Testis (tissue), 3 donors: ENCODE results near the gene IGHMBP2. TPM values are rescaled to one million over a fixed set of nuclear protein-coding genes. Genes with fewer than 3 reads are reported as not detected.
"Not testable (repeated sequence)": the region's sequence is repeated elsewhere in the genome, so short reads cannot be mapped to it uniquely, and the experiment has no call there.

Source experiments
- DNase-seq: peaks from one replicate; pipeline ENCODE4 v3.0.0-alpha.2; 2019
- H3K27ac ChIP-seq, 2 donors: fragments of 200-600 bp; sonication (generic); one replicate each; pipeline ENCODE4 v1.5.1; 2019
- H3K27me3 ChIP-seq: fragments of 200-600 bp; sonication (generic); one replicate; pipeline ENCODE4 v1.5.1; 2019
- H3K36me3 ChIP-seq: fragments of 200-600 bp; sonication (generic); one replicate; pipeline ENCODE4 v1.5.1; 2017; ENCODE audit warnings: low read depth; ENCODE audit errors: missing control alignments
- H3K4me1 ChIP-seq: fragments of 200-600 bp; sonication (generic); one replicate; pipeline ENCODE4 v1.5.1; 2019
- H3K4me3 ChIP-seq, 2 donors: fragments of 200-600 bp; sonication (generic); one replicate each; pipeline ENCODE4 v1.5.1; 2017 to 2019
- H3K9me3 ChIP-seq: fragments of 200-600 bp; sonication (generic); one replicate; pipeline ENCODE4 v1.5.1; 2017
- CTCF ChIP-seq, 3 experiments: fragments of 450-650 bp in 2 of 3; fragments of 200-600 bp in 1 of 3; sonication (generic) in 1 of 3; IDR thresholded peaks; one replicate each; pipeline ENCODE4 v1.5.1; 2016 to 2019; ENCODE audit warnings: antibody characterized with exemption in 3 of 3, mild to moderate bottlenecking in 2 of 3, moderate library complexity in 1 of 3
- POLR2A ChIP-seq: fragments of 450-650 bp; IDR thresholded peaks from one replicate; pipeline ENCODE4 v1.6.1; 2017; ENCODE audit warnings: antibody characterized with exemption, mild to moderate bottlenecking, moderate library complexity
- WGBS, 2 donors: methylation state at CpG; one replicate each; pipeline ENCODE4 v1.1.5; 2018; 5-methylcytosine and 5-hydroxymethylcytosine counted together
- intact Hi-C: fragments of 100-400 bp; cut with DNase I; formaldehyde crosslinking; loops from one replicate; pipeline ENCODE4 v1.15.1; 2023; ENCODE audit warnings: low total_unique reads
- polyA plus RNA-seq: library from polyadenylated mRNA; stranded (reverse); fragments of 350-450 nt; fragmentation: Illumina TruSeq; extraction: RNeasy Lipid Tissue Mini Kit (QIAGEN cat#74804); gene quantifications from one replicate; pipeline ENCODE4 v1.2.3, GENCODE V29; 2014; ENCODE audit warnings: low read depth, low replicate concordance; ENCODE audit not compliant: insufficient read depth
- total RNA-seq, 2 donors: library from RNA; depleted of rRNA; stranded (reverse); fragments of >200 nt; gene quantifications; one replicate each; pipeline ENCODE4 v1.2.3, GENCODE V29; 2016

The IGHMBP2 gene
- total and polyA plus RNA-seq, 3 donors from 2014 or later: 42.6 to 68.9 (median 47.1) TPM

GRCh38 chr11:68973219-68973618 is 69.5 kb downstream of the IGHMBP2 start:
- H3K36me3 ChIP-seq: no peaks in the 10 kb centered on the region

GRCh38 chr11:68973706-68974105 is 70.0 kb downstream of the IGHMBP2 start:
- 83 to 92% methylated on average over 11 to 12 of the region's 12 CpGs for WGBS, 2 donors

More at GRCh38 chr11:68973219-68973618, 69.5 kb downstream of the IGHMBP2 start:
- no peak for DNase-seq
- WGBS, 2 donors: 40 to 64% methylated on average over 4 of the region's 4 CpGs
- Histone ChIP-seq H3K9me3 (no peaks in the 10 kb centered on the region), H3K4me3 (no peak overlapping the region), H3K4me1 (peaks cover 25% of the 10 kb centered on the region), H3K27me3 (no peaks in the 10 kb centered on the region), H3K27ac (no peak overlapping the region)
- TF ChIP-seq POLR2A (no peak), CTCF (IDR thresholded peaks at IDR 0.05) (no peak)
- intact Hi-C loops: no loop called here

GRCh38 chr11:68974421-68975194 is 70.9 kb downstream of the IGHMBP2 start:
- peaks cover 25% of the 10 kb centered on the region for H3K4me1 ChIP-seq
- no peak overlapping the region for H3K27ac ChIP-seq
- intact Hi-C loops: no loop called here
- H3K36me3 ChIP-seq: no peaks in the 10 kb centered on the region
- WGBS, 2 donors: 59 to 88% methylated on average over 8 to 20 of the region's 23 CpGs
- H3K9me3 ChIP-seq: no peaks in the 10 kb centered on the region
- peak; percentile 72 for DNase-seq
- H3K4me3 ChIP-seq: peak overlapping the region in 1 of 2 donors; percentile 9
- TF ChIP-seq CTCF (IDR thresholded peaks at IDR 0.05) (no peak), POLR2A (no peak)
- no peaks in the 10 kb centered on the region for H3K27me3 ChIP-seq

More at GRCh38 chr11:68973706-68974105, 70.0 kb downstream of the IGHMBP2 start:
- H3K27ac ChIP-seq, H3K27me3 ChIP-seq, intact Hi-C loops, H3K9me3 ChIP-seq, DNase-seq, H3K36me3 ChIP-seq, H3K4me3 ChIP-seq: not testable (repeated sequence)
- peaks cover 25% of the 10 kb centered on the region for H3K4me1 ChIP-seq

GRCh38 chr11:68976095-68976494 is 72.4 kb downstream of the IGHMBP2 start:
- Histone ChIP-seq H3K27ac (peak overlapping the region in 1 of 2 donors; percentile 66), H3K27me3 (no peaks in the 10 kb centered on the region), H3K36me3 (no peaks in the 10 kb centered on the region), H3K4me1 (peaks cover 25% of the 10 kb centered on the region), H3K4me3 (no peak overlapping the region), H3K9me3 (no peaks in the 10 kb centered on the region)
- DNase-seq: no peak
- 30 to 35% methylated on average over 4 of the region's 4 CpGs for WGBS, 2 donors
- intact Hi-C loops: no loop called here
- TF ChIP-seq CTCF (IDR thresholded peaks at IDR 0.05): no peak
- TF ChIP-seq POLR2A: no peak

- H3K4me3 ChIP-seq: no peak overlapping the region
- H3K27ac ChIP-seq: peak overlapping the region in 1 of 2 donors; percentile 66
- no peak for DNase-seq
- no peaks in the 10 kb centered on the region for H3K9me3 ChIP-seq
- no peaks in the 10 kb centered on the region for H3K36me3 ChIP-seq
- intact Hi-C loops: no loop called here
- H3K4me1 ChIP-seq: peaks cover 25% of the 10 kb centered on the region
- TF ChIP-seq CTCF (IDR thresholded peaks at IDR 0.05): no peak
- TF ChIP-seq POLR2A: no peak
- 47 to 69% methylated on average over 4 of the region's 4 CpGs for WGBS, 2 donors
- H3K27me3 ChIP-seq: no peaks in the 10 kb centered on the region
Observed at GRCh38 chr11:68976563-68976962, 72.9 kb downstream of the IGHMBP2 start.
